GM12865 (cell line): ENCODE measurements around the gene CASR.
"Not testable (repeated sequence)": the region's sequence is repeated elsewhere in the genome, so short reads cannot be mapped to it uniquely, and the experiment has no call there.

Experiments used
- DNase-seq: peaks from one replicate; pipeline ENCODE4 v3.0.0; 2010; ENCODE audit warnings: low read depth
- H3K4me3 ChIP-seq: 2 replicates; pipeline ENCODE4 v1.5.1; 2011; ENCODE audit warnings: mild to moderate bottlenecking, low read depth, low read length, control low read depth
- CTCF ChIP-seq: IDR thresholded peaks from 2 replicates; pipeline ENCODE4 v1.5.1; 2011; ENCODE audit warnings: low read length, control low read depth, low read depth, inconsistent platforms; ENCODE audit not compliant: insufficient read depth; ENCODE audit errors: missing control alignments

CASR gene

GRCh38 chr3:122169911-122170310, 13.6 kb upstream of the CASR start:
- H3K4me3 ChIP-seq = no peak overlapping the region
- no peak for TF ChIP-seq CTCF
- DNase-seq = no peak

GRCh38 chr3:122171361-122171760, 12.1 kb upstream of the CASR start:
- not testable (repeated sequence) for H3K4me3 ChIP-seq, DNase-seq

GRCh38 chr3:122178711-122179110, 4.8 kb upstream of the CASR start:
- H3K4me3 ChIP-seq = no peak overlapping the region
- no peak for TF ChIP-seq CTCF
- no peak for DNase-seq

GRCh38 chr3:122183893-122184590, 574 bp downstream of the CASR start:
- TF ChIP-seq CTCF = no peak
- H3K4me3 ChIP-seq = peak overlapping the region; percentile 53
- no peak for DNase-seq

GRCh38 chr3:122184591-122184929, 1.1 kb downstream of the CASR start:
- no peak for DNase-seq
- peak overlapping the region; percentile 53 for H3K4me3 ChIP-seq
- no peak for TF ChIP-seq CTCF

GRCh38 chr3:122186372-122186771, 2.9 kb downstream of the CASR start:
- no peak overlapping the region for H3K4me3 ChIP-seq
- DNase-seq = no peak
- no peak for TF ChIP-seq CTCF

- no peak for DNase-seq
Observed at GRCh38 chr3:122188737-122189136, 5.3 kb downstream of the CASR start.

More at GRCh38 chr3:122188737-122189136, 5.3 kb downstream of the CASR start:
- TF ChIP-seq CTCF = no peak
- no peak overlapping the region for H3K4me3 ChIP-seq
